OCI-LY7 (cell line): ENCODE measurements around the gene PHACTR3.

Source experiments
- CTCF ChIP-seq: fragments of 200-600 bp; sonication (generic); conservative IDR thresholded peaks from 2 replicates; pipeline ENCODE4 v1.5.1; 2014; ENCODE audit warnings: mild to moderate bottlenecking, antibody characterized with exemption, low read length, moderate library complexity, mixed read lengths
- EZH2phosphoT487 ChIP-seq: fragments of 200-600 bp; sonication (generic); IDR thresholded peaks from 2 replicates; pipeline ENCODE4 v1.6.1; 2018; ENCODE audit warnings: low read depth, borderline replicate concordance, mild to moderate bottlenecking, mixed run types, antibody characterized with exemption, low read length, moderate library complexity, mixed read lengths

DNA sequence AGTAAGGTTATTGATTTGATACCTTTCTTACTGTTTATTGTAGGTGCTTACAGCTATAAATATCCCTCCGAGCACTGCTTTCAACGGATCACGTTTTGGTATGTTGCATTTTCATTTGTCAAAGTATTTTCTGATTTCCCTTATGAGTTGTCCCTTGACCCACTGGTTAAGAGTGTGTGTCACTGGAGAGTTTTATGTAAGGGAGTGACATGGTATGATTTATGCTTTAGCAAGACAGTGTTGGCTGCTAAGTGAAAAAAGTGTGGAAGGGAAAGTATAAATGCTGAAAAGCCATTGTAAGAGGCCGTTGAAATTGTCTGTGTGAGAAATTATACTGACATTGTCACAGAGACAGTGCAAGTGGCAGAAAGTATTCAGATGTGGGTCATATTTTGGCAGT, 257.1 kb downstream of the PHACTR3 start:
- TF ChIP-seq CTCF (no peak), EZH2phosphoT487 (no peak)
